HepG2 (cell line): Measurements from ENCODE around the gene GP1BA. TPM values are rescaled to one million over a fixed set of nuclear protein-coding genes. Genes with fewer than 3 reads are reported as not detected.

ENCODE experiments used
- ATAC-seq: fragments of 200-7000 bp; cut with Tn5 transposase; 3 replicates; pipeline ENCODE4 v1.9.1; 2020; ENCODE audit warnings: mild to moderate bottlenecking, moderate library complexity
- BruUV-seq: library from RNA; stranded (reverse); fragments of 400-500 nt; replicated peaks from 2 replicates; lab custom pipeline; 2021; lab: Mats Ljungman, UMichigan
- CTCF ChIA-PET: fragments of 300-600 bp; formaldehyde crosslinking; extraction: SDS; loops from one replicate; lab custom pipeline; 2021; ENCODE audit warnings: low total read pairs, inconsistent platforms, low intra/inter-chr PET ratio; lab: Yijun Ruan, JAX
- POLR2A ChIA-PET: fragments of 350-600 bp; sonication (Branson Sonifier 250); formaldehyde crosslinking; loops from one replicate; lab custom pipeline; 2020; ENCODE audit warnings: antibody characterized with exemption, inconsistent platforms; lab: Yijun Ruan, JAX
- DNase-seq: peaks from one replicate; pipeline ENCODE4 v3.0.0-alpha.2; 2015; ENCODE audit warnings: low spot score
- FAIRE-seq: peaks from 3 replicates; lab custom pipeline; 2011; peaks lifted over from hg19 to GRCh38; lab: Jason Lieb, UNC
- H2AFZ ChIP-seq: one replicate; pipeline ENCODE4 v1.6.1; 2011; ENCODE audit warnings: low read length, inconsistent platforms
- H3K27ac ChIP-seq: fragments of 300-600 bp; 3 replicates; pipeline ENCODE4 v1.8.0; 2011; ENCODE audit warnings: mixed run types, mild to moderate bottlenecking, mixed read lengths, low read length, inconsistent platforms; ENCODE audit not compliant: insufficient read depth; ENCODE audit errors: extremely low read length
- H3K27me3 ChIP-seq, 2 experiments: fragments of 200-600 bp in 1 of 2; 2 replicates in 1 of 2; 3 replicates in 1 of 2; pipeline versions ENCODE4 v1.6.0 to v1.8.0; 2011; ENCODE audit warnings: low read length in 2 of 2, mild to moderate bottlenecking in 2 of 2, moderate library complexity in 2 of 2, inconsistent platforms in 1 of 2; ENCODE audit not compliant: insufficient read depth in 2 of 2, control insufficient read depth in 1 of 2
- H3K36me3 ChIP-seq, 2 experiments: fragments of 200-600 bp in 1 of 2; replicated peaks in 1 of 2; 2 replicates in 1 of 2; 3 replicates in 1 of 2; pipeline versions ENCODE4 v1.5.1 to v1.8.0; 2011; ENCODE audit warnings: low read length in 2 of 2, inconsistent platforms in 1 of 2; ENCODE audit not compliant: insufficient read depth in 2 of 2, control insufficient read depth in 1 of 2
- H3K4me1 ChIP-seq: 2 replicates; pipeline ENCODE4 v1.5.1; 2012; ENCODE audit warnings: low read length, inconsistent platforms; ENCODE audit not compliant: insufficient read depth
- H3K4me2 ChIP-seq: 2 replicates; pipeline ENCODE4 v1.6.0; 2011; ENCODE audit warnings: low read depth, low read length, inconsistent platforms
- H3K4me3 ChIP-seq, 3 experiments: fragments of 200-600 bp in 1 of 3; sonication (generic), shearing (Covaris generic) in 1 of 3; replicated peaks in 1 of 3; 2 replicates each; pipeline ENCODE4 v1.5.1; 2011 to 2016; ENCODE audit warnings: low read length in 3 of 3, inconsistent platforms in 2 of 3, low read depth in 2 of 3, mild to moderate bottlenecking in 2 of 3, control low read depth in 1 of 3, mixed read lengths in 1 of 3; ENCODE audit not compliant: insufficient read depth in 1 of 3
- H3K79me2 ChIP-seq: one replicate; pipeline ENCODE4 v1.6.1; 2011; ENCODE audit warnings: low read length, inconsistent platforms; ENCODE audit not compliant: insufficient read depth
- H3K9ac ChIP-seq: 2 replicates; pipeline ENCODE4 v1.6.0; 2011; ENCODE audit warnings: mild to moderate bottlenecking, low read depth, low read length, inconsistent platforms; ENCODE audit not compliant: insufficient read depth
- H3K9me3 ChIP-seq: 2 replicates; pipeline ENCODE4 v1.5.1; 2012; ENCODE audit warnings: mild to moderate bottlenecking, low read length
- H4K20me1 ChIP-seq: 2 replicates; pipeline ENCODE4 v1.6.0; 2011; ENCODE audit warnings: inconsistent platforms, mild to moderate bottlenecking, low read length, moderate library complexity; ENCODE audit not compliant: insufficient read depth
- CEBPG ChIP-seq: IDR thresholded peaks from 2 replicates; pipeline ENCODE4 v1.6.1; 2016
- HCFC1 ChIP-seq: fragments of 150-350 bp; IDR thresholded peaks from 2 replicates; pipeline ENCODE4 v1.6.1; 2014; ENCODE audit warnings: low read depth, low read length
- PATZ1 ChIP-seq: sonication (generic); formaldehyde crosslinking; IDR thresholded peaks from 2 replicates; pipeline ENCODE4 v1.4.0; 2020; ENCODE audit warnings: missing genetic modification reagents
- ZNF720 ChIP-seq: sonication (generic); formaldehyde crosslinking; IDR thresholded peaks from 2 replicates; pipeline ENCODE4 v1.4.0; 2020; ENCODE audit warnings: missing genetic modification reagents
- ZNF792 ChIP-seq: IDR thresholded peaks from 2 replicates; pipeline ENCODE4 v1.6.1; 2016
- WGBS: methylation state at CpG from one replicate; pipeline ENCODE4 v1.1.6; 2017; ENCODE audit warnings: low lambda C conversion rate; 5-methylcytosine and 5-hydroxymethylcytosine counted together
- in situ Hi-C: cut with HindIII; loops from 2 replicates; pipeline ENCODE4 v1.10.0; 2017; ENCODE audit warnings: low pct_unique_long_range_greater_than_20kb; ENCODE audit not compliant: extremely low pct_ligation_motif_present
- intact Hi-C: fragments of 100-400 bp; cut with micrococcal nuclease; formaldehyde crosslinking; loops from one replicate; pipeline ENCODE4 v1.10.0; 2022; ENCODE audit not compliant: unreplicated experiment
- polyA plus RNA-seq, 8 experiments: library from polyadenylated mRNA; depleted of rRNA in 3 of 8; stranded (reverse) in 7 of 8; unstranded in 1 of 8; fragments of >200 nt; fragmentation: Illumina TruSeq in 4 of 8; extraction: Trizol in 4 of 8; gene quantifications; 2 replicates each; pipeline versions ENCODE4 v1.2.1 to v1.2.3, GENCODE V29; 2011 to 2016; ENCODE audit warnings: low read depth in 4 of 8, missing spikeins in 1 of 8, mixed read lengths in 1 of 8; ENCODE audit not compliant: insufficient read depth in 1 of 8
- total RNA-seq, 5 experiments: library from RNA; depleted of rRNA; stranded (reverse); fragments of >200 nt; fragmentation: Illumina TruSeq; extraction: Trizol; gene quantifications; 2 replicates each; pipeline ENCODE4 v1.2.3, GENCODE V29; 2016; ENCODE audit warnings: low read depth in 1 of 5
- TF ChIP-seq, protein P1 (sequence below): sonication (generic); formaldehyde crosslinking; IDR thresholded peaks from 2 replicates; pipeline ENCODE4 v1.4.0; 2020; ENCODE audit warnings: mild to moderate bottlenecking, missing genetic modification reagents
- TF ChIP-seq, protein P2 (sequence below): sonication (generic); IDR thresholded peaks from 2 replicates; pipeline ENCODE4 v1.6.1; 2016; ENCODE audit warnings: low read depth, borderline replicate concordance

GP1BA gene
- total and polyA plus RNA-seq, 2 of the 13 experiments (the other 11 are each of a cell fraction or from before 2014, with no cell fraction given), result not detected

- intact Hi-C loops, result no loop called here
- no peak for ATAC-seq
- 0 out of 2 replicates have a peak, but pooled peaks have one; percentile 6 for TF ChIP-seq ZNF792 (CRISPR knock-in tag)
- TF ChIP-seq, protein P1, sequence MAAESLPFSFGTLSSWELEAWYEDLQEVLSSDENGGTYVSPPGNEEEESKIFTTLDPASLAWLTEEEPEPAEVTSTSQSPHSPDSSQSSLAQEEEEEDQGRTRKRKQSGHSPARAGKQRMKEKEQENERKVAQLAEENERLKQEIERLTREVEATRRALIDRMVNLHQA, result no peak
- TF ChIP-seq PATZ1, result peak; percentile 70
- TF ChIP-seq, protein P2, sequence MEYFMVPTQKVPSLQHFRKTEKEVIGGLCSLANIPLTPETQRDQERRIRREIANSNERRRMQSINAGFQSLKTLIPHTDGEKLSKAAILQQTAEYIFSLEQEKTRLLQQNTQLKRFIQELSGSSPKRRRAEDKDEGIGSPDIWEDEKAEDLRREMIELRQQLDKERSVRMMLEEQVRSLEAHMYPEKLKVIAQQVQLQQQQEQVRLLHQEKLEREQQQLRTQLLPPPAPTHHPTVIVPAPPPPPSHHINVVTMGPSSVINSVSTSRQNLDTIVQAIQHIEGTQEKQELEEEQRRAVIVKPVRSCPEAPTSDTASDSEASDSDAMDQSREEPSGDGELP, result peak; percentile 43; the same call in 1 of the 2 replicates
- no peak for TF ChIP-seq ZNF720 (CRISPR knock-in tag)
- TF ChIP-seq CEBPG (CRISPR knock-in tag), result no peak
- no peak for TF ChIP-seq HCFC1
- Histone ChIP-seq H4K20me1 (peaks cover 33% of the 10 kb centered on the region), H2AFZ (no peak overlapping the region), H3K4me3 (peak overlapping the region; percentile 90 to 100 (median 100); a peak in 4 of 6 replicates), H3K27me3 (no peaks in the 10 kb centered on the region; a peak in 1 of 5 replicates), H3K27ac (peak overlapping the region; percentile 54), H3K4me2 (peak overlapping the region; percentile 96), H3K36me3 (peaks cover 18 to 37% of the 10 kb centered on the region in 2 experiments), H3K4me1 (peaks cover 44% of the 10 kb centered on the region), H3K9me3 (no peaks in the 10 kb centered on the region), H3K79me2 (peaks cover 57% of the 10 kb centered on the region), H3K9ac (peak overlapping the region; percentile 74)
- in situ Hi-C loops, result no loop called here
- 52% methylated on average over 4 of the region's 4 CpGs for WGBS
- CTCF ChIA-PET, result no interaction called here
- no peak for DNase-seq
- POLR2A ChIA-PET, result interaction anchor here (1.2 to 10.0 kb wide), 3 partner anchors 21 to 224 kb away, joined by 3 to 273 read pairs (median 6); partner anchors contain the start of gene SPAG7
- BruUV-seq, result no TSS peak
- FAIRE-seq, result peak; percentile 39
These were observed 13.8 kb downstream of the GP1BA start for GRCh38 chr17:4945944-4946280.
